ENCODE measurements around the gene STEAP2.

Gene STEAP2

GRCh38 chr7:90191648-90192047 lies 19.9 kb upstream of the STEAP2 start:
- no peak for DNase-seq (ENCODE audit: low read depth)
- H3K4me3 ChIP-seq (ENCODE audit: low read depth, low read length), result no peak overlapping the region
- TF ChIP-seq, protein P1, sequence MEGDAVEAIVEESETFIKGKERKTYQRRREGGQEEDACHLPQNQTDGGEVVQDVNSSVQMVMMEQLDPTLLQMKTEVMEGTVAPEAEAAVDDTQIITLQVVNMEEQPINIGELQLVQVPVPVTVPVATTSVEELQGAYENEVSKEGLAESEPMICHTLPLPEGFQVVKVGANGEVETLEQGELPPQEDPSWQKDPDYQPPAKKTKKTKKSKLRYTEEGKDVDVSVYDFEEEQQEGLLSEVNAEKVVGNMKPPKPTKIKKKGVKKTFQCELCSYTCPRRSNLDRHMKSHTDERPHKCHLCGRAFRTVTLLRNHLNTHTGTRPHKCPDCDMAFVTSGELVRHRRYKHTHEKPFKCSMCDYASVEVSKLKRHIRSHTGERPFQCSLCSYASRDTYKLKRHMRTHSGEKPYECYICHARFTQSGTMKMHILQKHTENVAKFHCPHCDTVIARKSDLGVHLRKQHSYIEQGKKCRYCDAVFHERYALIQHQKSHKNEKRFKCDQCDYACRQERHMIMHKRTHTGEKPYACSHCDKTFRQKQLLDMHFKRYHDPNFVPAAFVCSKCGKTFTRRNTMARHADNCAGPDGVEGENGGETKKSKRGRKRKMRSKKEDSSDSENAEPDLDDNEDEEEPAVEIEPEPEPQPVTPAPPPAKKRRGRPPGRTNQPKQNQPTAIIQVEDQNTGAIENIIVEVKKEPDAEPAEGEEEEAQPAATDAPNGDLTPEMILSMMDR (IDR thresholded peaks at IDR 0.05; ENCODE audit: insufficient read depth, low read depth, low read length, missing control alignments), result no peak

- no peak overlapping the region for H3K4me3 ChIP-seq (ENCODE audit: low read depth, low read length)
- TF ChIP-seq, protein P1 (IDR thresholded peaks at IDR 0.05; ENCODE audit: insufficient read depth, low read depth, low read length, missing control alignments), result no peak
- no peak for DNase-seq (ENCODE audit: low read depth)
These were observed 18.4 kb upstream of the STEAP2 start for GRCh38 chr7:90192876-90193750.

DNA sequence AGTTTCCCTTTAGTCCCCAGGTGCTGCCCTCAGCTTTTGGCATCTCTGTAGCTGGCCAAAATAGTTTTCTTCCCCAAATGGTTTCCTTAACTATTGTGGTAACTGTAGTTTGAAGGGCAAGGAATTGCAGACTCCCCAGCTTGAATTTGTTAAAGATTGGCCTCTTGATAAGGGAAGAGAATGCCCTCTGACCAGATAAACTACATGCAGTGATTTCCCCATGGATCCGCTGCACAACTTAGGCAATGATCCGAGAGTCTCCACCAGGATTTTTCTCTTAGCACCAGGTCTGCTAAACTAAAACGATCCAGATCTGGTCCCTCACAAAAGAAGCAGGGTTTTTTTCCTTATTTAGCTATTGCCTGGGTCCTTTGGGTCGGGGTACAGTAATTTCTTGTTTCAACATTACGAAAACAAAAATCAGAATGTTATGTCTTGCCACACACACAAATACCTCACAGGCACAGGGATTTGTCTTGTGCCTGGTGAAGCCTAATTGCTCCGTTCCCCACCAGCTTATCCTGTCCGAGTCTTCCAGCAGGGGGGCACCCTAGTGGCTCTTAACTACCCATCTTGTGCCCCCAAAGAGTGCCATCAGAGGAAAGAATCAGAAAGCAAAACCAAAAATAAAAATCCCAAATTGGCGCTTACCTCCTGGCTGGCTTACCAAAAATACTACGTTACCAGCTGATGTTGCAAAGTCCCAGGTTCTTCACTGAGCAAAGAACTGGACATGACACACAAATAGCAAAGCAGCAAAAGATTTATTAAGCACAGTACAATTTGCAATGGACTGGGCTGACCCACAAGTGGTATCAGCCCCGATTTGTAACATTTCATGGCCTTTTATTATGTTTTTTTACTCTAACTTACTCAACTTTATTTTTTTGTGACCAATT lies 16.4 kb upstream of the STEAP2 start:
- DNase-seq (ENCODE audit: low read depth), result no peak
- TF ChIP-seq, protein P1 (IDR thresholded peaks at IDR 0.05; ENCODE audit: insufficient read depth, low read depth, low read length, missing control alignments), result no peak
- H3K4me3 ChIP-seq (ENCODE audit: low read depth, low read length), result no peak overlapping the region

DNA sequence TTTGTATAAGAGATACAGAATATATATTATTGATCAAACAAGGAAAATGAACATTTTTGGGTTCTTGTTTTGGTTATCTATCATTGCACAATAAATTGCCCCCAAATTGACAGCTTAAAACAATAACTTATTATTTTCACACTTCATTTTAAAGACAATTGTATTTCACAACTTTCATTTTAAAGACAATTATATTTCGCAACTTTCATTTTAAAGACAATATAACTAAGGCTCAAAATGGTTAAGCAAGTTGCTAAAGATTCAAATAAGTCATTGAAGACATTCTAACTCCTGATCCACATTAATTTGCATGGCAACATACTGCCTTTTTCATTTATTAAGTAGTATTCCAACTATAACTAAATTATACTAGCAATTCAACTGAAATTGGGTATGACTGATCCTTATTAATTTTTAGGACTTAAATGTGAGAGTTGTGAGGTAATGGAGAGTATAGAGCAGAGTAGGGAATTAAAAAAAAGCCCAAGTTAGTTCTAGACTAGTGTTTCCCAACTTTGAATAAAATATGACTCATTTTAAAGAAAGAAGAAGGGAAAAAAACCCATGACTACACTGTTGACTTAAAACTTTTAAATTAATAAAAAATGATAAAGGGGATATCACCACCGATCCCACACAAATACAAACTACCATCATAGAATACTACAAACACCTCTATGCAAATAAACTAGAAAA lies 9.9 kb upstream of the STEAP2 start:
- no peak overlapping the region for H3K4me3 ChIP-seq (ENCODE audit: low read depth, low read length)
- TF ChIP-seq, protein P1 (IDR thresholded peaks at IDR 0.05; ENCODE audit: insufficient read depth, low read depth, low read length, missing control alignments), result no peak
- no peak for DNase-seq (ENCODE audit: low read depth)

DNA sequence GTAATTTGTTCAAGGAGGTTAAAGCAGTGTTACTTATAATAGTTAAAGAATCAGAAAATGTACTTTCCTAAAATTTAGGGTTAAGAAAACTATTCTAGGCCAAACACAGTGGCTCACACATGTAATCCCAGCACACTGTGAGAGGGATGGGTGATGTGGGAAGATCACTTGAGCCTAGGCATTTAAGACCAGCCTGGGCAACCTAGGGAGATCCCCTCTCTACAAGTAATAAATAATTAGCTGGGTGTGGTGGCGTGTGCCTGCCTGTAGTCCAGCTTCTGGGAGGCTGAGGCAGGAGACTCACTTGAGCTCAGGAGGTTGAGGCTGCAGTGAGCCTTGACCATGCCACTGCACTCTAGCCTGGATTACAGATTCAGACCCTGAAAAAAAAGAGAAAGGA lies 3.6 kb upstream of the STEAP2 start:
- TF ChIP-seq, protein P1 (IDR thresholded peaks at IDR 0.05; ENCODE audit: insufficient read depth, low read depth, low read length, missing control alignments), result no peak
- H3K4me3 ChIP-seq (ENCODE audit: low read depth, low read length), result no peak overlapping the region
- DNase-seq (ENCODE audit: low read depth), result no peak

- no peak for DNase-seq (ENCODE audit: low read depth)
- no peak overlapping the region for H3K4me3 ChIP-seq (ENCODE audit: low read depth, low read length)
- TF ChIP-seq, protein P1 (IDR thresholded peaks at IDR 0.05; ENCODE audit: insufficient read depth, low read depth, low read length, missing control alignments), result no peak
These were observed 1.8 kb upstream of the STEAP2 start for GRCh38 chr7:90209776-90210175.
